GM19455 (cell line): ENCODE data around the gene CLNS1A.
"Not testable (repeated sequence)": the region's sequence is repeated elsewhere in the genome, so short reads cannot be mapped to it uniquely, and the experiment has no call there.

ENCODE experiments used
- ATAC-seq: cut with Tn5 transposase; IDR thresholded peaks from one replicate; pipeline ENCODE4 v1.9.1; 2021; ENCODE audit not compliant: unreplicated experiment

The CLNS1A gene

DNA sequence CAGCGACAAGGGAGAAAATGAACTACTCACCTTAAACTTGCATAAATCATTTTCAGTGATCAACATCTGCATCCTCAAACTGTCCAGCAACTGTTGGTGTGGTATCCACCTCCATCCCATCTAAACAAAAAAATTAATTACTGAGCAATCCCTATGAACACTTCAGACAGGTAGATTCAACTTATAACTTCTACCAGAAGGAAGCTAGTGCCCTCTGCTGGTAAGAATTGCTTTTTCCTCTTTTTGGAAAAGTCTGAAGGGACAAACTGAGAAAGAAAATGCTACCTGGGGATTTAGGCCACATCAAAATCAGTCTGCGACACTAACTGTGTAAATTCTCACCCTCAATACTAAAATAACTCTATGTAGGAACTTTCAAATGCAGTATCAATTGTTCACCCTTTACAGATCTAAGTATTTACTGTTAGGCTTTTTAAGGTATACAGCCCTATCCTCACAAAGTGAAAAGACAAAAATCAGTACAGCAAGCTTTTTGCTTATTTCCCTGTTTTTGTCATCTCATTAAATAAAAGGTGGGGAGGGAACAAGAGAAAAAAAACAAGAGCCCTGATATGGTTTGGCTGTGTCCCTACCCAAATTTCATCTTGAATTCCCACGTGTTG lies 17.9 kb downstream of the CLNS1A start:
- no peak for ATAC-seq

DNA sequence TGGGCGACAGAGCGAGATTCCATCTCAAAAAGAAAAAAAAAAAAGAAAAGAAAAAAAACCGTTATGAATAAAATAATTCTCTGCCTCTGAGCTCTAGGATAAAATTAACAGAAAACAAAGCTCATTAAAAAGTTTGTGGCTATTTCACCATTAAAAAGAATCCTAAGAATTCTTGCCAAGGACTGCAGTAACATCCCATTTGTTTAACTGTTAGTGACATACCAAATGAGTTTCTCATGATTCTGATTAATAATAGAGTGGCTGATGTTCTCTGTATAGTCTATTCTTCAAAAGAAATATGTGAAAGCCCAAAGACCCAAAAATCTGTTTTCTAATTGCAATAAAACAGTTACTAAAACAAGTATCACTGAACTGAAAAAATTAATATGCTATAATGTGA lies 19.7 kb downstream of the CLNS1A start:
- no peak for ATAC-seq

GRCh38 chr11:77611921-77612320 lies 25.7 kb downstream of the CLNS1A start:
- no peak for ATAC-seq

- ATAC-seq: no peak
These were observed 28.4 kb downstream of the CLNS1A start for GRCh38 chr11:77609234-77609633.

- no peak for ATAC-seq
These were observed 33.3 kb downstream of the CLNS1A start for GRCh38 chr11:77604281-77604680.

- ATAC-seq: no peak
These were observed 35.1 kb downstream of the CLNS1A start for GRCh38 chr11:77602381-77603088.

GRCh38 chr11:77598195-77598594 lies 39.4 kb downstream of the CLNS1A start:
- ATAC-seq: no peak

DNA sequence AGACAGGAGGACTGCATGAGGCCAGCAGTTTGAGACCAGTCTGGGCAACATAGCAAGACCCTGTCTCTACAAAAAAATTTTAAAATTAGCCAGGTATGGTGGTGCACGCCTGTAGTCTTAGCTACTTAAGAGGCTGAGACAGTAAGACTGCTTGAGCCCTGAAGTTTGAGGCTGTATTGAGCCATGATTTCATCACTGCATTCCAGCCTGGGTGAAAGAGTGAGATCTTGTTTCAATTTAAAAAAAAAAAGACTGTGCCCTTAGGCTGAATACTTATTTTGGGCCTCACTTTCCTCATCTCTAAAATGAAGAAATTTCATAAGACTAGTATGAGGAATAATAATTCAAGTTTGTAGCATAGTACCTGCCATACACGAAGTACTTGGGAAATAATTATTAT lies 41.0 kb downstream of the CLNS1A start:
- ATAC-seq: no peak

DNA sequence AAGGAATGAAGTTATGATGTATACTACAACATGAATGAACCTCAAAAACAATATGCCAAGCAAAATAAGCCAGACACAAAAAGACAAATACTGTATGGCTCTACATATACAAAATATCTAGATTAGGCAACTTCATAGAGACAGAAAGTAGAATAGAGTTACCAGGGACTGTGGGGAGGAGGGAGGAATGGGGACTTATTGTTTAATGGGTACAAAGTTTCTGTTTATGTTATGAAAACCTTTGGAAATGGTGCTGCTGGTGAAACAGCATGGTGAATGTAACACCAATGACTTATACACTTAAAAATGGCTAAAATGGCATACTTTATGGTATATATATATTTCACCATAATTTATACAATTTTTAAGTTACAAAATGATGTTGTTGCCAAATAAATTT lies 43.7 kb downstream of the CLNS1A start:
- ATAC-seq: no peak

- no peak for ATAC-seq
These were observed 44.9 kb downstream of the CLNS1A start for GRCh38 chr11:77592727-77593126.

DNA sequence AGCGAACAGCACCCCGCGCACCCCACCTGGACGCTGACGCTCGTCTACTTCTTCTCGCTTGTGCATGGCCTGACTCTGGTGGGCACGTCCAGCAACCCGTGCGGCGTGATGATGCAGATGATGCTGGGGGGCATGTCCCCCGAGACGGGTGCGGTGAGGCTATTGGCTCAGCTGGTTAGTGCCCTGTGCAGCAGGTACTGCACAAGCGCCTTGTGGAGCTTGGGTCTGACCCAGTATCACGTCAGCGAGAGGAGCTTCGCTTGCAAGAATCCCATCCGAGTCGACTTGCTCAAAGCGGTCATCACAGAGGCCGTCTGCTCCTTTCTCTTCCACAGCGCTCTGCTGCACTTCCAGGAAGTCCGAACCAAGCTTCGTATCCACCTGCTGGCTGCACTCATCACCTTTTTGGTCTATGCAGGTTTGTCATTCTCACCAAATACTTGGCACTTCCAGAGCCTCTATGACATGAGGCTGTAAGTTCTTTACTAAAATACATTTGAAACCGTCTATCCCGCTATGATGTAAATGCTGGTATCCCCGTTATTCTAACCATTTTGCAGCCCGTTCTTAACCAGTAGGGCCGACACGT lies 47.3 kb downstream of the CLNS1A start:
- ATAC-seq: no peak

- ATAC-seq: peak; percentile 89
These were observed 47.9 kb downstream of the CLNS1A start, which contains the start of gene AQP11 for GRCh38 chr11:77589521-77590193. TSS of gene AQP11 (plus strand) at chr11:77589953. CDS start at chr11:77589993, 40 bp downstream.

DNA sequence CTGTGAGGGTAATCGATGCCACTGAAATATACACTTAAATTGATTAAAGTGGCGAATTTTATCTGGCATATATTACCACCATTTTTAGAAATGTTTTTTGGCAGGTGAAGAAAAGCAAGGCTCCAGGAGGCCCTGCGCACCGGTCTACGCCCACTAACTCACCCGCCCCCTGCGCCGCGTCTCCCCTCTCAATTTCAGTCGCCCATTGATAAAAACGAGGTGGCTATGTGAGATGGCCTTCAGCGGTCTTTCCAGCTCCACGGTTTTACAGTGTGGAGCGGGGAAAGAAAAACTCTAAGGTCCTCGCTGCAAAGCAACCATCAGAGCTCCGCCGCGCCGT lies 48.4 kb downstream of the CLNS1A start:
- peak; percentile 29 for ATAC-seq

- no peak for ATAC-seq
These were observed 56.8 kb downstream of the CLNS1A start for GRCh38 chr11:77580712-77581337.

DNA sequence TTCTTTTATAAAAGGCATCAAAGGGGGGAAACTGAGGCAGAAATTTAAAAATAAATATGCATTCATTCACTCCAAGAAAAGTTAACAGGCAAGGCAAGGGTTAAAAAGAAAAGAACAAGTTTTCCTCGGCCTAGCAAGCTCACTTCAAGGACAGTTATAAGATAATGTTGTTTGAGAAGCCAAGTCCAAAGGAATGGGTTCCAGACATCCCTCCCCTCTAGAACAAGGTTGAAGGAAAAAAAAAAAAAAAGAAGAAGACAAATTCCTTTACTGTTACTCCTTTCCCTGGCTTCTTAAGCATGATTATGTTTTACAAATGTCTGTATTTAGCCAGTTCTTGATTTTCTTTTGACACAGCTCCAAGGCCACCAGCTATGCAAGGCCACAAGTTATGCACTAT lies 62.2 kb downstream of the CLNS1A start:
- not testable (repeated sequence) for ATAC-seq

DNA sequence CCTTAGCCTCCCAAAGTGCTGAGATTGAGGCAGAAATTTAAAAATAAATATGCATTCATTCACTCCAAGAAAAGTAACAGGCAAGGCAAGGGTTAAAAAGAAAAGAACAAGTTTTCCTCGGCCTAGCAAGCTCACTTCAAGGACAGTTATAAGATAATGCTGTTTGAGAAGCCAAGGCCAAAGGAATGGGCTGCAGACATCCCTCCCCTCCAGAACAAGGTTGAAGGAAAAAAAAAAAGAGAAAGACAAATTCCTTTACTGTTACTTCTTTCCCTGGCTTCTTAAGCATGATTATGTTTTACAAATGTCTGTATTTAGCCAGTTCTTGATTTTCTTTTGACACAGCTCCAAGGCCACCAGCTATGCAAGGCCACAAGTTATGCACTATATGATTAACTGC lies 66.7 kb downstream of the CLNS1A start:
- ATAC-seq: not testable (repeated sequence)

DNA sequence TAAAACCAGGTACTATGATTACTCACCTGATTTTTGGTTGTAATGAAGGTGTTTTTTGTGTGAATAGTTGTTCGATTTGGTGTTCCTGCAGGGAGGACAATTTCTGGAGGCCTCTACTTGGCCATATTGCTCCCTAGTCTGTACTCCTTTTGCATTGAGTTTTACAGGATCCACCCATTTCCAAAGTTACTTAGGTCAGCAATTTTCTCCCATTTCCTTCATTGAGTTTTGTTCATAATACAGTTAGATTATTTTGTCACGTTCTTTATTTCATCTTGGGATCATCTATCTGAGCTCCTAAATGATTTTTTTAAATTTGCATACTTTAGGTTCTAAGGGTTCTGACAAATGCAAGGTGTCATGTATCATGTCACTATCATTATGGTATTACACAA lies 67.9 kb downstream of the CLNS1A start:
- ATAC-seq: no peak

DNA sequence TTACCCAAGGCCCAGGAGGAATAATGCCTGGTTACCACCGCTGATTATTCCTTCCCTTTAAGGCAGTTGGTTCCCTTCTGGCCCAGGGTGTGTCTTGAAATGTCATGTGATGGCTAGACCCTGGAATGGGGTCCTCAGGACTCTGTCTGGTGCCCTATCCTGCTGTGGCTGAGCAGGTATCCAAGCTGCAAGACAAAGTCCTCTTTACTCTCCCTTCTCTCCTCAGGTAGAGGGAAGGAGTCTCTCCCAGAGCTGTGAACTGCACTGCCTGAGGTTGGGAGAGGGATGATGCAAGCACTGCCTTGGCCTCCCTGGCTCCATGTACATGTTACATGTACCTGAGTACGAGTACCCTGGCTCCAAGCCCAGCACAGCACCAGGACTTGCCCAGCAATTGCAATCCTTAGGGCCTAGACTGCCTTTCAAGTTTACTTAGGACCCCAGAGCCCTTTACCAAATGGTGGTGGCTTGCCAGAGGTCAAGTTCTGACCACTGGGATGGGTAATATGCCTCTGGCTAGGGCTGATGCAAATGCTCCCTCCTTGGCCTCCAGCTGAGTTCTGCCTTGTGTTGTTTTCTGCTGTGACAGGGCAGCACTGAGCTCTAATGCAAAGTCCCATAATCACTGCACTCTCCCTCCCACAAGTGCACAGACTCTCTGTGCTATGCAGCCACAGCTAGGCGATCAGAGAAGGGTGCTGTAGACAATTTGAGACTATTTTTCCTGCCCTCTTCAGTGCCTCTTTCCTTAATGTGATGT lies 68.5 kb downstream of the CLNS1A start:
- no peak for ATAC-seq

- no peak for ATAC-seq
These were observed 69.3 kb downstream of the CLNS1A start for GRCh38 chr11:77568306-77568705.
